Renal cortical epithelial cell (primary cell): ENCODE measurements around the gene IRF2BPL. TPM values are rescaled to one million over a fixed set of nuclear protein-coding genes. Genes with fewer than 3 reads are reported as not detected.

Experiments
- DNase-seq: peaks from one replicate; pipeline ENCODE4 v3.0.0-alpha.2; 2011; ENCODE audit warnings: low read depth
- total RNA-seq: library from RNA; depleted of rRNA; stranded (reverse); fragments of >200 nt; gene quantifications from 2 replicates; pipeline ENCODE4 v1.2.3, GENCODE V29; 2014

Gene IRF2BPL
- total RNA-seq, 1 donor from 2014 or later: 63.9 TPM

- no peak for DNase-seq
These were observed 17.3 kb downstream of the IRF2BPL start for GRCh38 chr14:77011245-77011644.

DNA sequence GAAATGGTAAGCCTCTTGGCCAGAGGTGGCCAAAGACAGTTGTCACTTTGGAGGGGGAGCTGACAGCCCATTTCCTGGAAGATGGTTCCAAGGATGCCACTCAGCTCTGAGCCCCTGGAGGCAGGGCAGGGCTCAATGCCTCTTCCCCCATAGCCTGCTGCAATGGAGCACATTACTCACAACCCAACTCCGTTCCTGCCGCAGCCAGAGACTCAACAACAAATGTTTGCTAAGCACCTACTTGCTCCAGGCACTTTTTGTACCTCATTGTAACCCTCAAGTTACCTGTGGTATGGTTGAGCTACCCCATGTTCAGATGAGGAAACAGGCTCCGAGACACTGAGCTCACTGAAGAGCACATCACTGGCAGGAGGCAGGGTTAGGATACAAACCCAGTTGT, 19.5 kb downstream of the IRF2BPL start:
- DNase-seq: no peak

GRCh38 chr14:77008541-77008940, 20.0 kb downstream of the IRF2BPL start:
- no peak for DNase-seq

GRCh38 chr14:77007975-77008421, 20.5 kb downstream of the IRF2BPL start:
- DNase-seq: no peak

DNA sequence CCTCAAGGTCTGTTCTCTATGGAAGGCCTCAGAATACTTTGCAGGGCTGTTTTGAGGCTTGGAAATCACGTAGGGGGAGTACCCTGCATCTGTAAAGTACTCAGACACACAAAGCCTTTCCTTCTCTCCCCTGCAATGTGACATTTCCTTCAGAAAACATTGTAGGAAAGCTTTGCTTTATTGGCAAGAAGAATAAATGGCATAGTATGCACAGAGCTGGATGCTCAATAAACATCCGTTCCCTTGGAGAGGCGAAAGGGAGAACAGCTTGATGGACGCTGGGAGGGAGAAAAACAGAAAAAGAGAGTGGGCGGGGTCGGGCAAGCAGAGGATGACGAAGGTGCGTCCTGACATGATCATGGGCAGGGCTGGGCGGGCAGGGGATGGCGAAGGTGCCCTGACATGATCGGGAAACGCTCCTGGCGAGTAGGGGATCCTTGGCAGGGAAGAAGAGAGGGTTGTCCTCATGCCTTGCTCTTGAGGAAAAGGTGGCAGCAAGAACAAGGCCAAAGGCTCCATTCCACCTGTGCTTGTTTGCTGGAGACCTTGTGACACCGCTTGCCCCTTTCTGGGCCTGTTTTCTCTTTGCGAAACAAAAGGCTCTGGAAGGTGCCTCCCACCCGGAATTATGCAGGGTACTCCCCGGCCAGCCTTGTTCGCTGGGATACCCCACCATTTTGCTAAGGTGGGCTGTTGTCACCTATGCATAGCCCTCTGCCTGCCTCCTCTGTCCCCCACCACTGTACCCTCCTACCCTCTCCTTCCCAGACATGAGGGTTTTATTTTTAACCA, 21.1 kb downstream of the IRF2BPL start:
- DNase-seq: no peak

DNA sequence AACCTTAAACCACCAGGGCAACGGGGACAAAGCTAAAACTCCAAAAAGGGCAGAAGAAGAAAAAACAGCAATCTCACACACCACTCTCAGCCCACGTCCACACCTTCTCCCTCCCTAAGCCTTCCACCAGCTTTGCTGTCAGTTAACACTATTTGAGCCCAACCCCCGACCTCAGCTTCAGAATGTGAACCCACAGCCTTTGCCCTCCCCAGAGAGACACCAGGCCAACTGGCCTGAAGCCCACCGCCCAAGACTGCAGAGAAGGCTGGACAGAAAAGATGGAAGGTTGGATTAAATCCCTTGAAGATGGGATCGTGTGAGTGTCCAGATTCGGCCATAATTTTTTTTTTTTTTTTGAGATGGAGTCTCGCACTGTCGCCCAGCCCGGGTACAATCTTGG, 22.4 kb downstream of the IRF2BPL start:
- DNase-seq: no peak

- no peak for DNase-seq
These were observed 22.9 kb downstream of the IRF2BPL start for GRCh38 chr14:77005559-77005958.

- no peak for DNase-seq
These were observed 23.6 kb downstream of the IRF2BPL start for GRCh38 chr14:77004711-77005460.

DNA sequence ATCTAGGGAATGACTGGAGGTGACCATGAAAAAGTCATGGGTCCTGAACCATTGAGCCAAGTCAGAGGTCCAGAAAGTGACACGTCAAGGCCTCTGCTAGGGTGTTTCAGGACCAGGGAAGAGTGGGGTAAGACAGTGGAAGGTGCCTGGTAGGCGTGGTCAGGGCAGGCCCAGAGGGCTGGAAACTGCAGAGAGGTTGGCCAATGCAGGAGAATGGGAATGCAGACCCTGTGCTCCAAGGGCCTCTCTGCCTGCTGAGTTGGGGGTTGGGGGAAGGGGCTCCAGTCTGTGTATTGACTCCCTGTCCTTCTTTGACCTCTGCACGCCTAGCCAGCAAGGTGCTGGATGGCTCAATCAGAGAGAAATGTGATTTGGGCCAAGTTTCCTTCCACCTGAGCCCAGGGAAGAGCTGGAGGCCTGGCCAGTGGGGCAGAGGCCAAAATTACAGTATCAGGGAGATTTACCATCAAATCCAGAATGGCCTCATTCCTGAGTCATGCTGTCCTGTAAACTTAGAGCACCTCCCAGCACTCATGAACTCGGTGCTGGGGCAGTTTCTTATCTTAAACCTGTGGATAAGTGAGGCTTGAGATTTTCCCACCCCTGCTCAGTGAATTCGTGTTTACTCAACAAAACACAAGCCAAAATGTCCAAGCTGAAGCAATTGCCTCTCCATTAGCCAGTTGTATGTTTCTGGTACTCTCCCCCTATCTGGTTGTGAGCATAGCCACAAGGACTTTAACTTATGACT, 24.4 kb downstream of the IRF2BPL start:
- DNase-seq: no peak

DNA sequence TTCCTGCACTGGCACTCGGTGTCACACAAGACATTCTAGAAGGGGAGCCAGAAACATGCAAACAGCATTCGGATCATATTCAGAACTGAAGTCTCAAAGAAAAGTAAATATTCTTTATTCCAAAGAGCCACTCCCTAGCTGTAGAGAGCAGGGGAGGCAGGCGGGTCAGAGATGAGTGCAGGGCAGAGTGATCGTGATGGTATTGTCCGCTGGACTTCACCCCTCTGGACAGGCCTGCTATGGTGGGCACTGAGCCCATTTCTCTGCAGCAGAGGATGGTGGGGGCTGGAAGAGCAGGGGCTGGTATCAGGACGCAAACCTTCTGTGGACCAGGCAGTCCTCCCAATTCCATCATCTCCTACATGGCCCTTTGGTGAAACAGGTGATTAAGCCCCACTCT, 25.6 kb downstream of the IRF2BPL start:
- DNase-seq: no peak

DNA sequence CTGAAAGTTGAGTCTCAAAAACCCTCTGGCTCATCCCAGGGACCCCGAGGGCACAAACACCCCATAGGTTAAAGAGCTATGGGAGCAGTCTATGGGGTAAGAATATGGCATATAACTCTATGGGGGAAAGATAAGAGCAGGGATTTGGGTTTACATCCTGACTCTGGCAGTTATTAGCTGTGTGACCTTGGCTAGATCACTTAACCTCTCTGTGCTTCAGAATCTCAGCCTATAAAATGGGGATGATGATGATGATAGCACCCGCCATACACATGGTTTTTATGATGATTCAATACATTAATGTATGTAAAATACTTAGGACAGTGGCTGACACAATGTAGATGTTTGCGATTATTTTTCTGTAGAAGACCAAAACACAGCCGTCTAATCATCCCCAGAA, 26.2 kb downstream of the IRF2BPL start:
- DNase-seq: no peak

DNA sequence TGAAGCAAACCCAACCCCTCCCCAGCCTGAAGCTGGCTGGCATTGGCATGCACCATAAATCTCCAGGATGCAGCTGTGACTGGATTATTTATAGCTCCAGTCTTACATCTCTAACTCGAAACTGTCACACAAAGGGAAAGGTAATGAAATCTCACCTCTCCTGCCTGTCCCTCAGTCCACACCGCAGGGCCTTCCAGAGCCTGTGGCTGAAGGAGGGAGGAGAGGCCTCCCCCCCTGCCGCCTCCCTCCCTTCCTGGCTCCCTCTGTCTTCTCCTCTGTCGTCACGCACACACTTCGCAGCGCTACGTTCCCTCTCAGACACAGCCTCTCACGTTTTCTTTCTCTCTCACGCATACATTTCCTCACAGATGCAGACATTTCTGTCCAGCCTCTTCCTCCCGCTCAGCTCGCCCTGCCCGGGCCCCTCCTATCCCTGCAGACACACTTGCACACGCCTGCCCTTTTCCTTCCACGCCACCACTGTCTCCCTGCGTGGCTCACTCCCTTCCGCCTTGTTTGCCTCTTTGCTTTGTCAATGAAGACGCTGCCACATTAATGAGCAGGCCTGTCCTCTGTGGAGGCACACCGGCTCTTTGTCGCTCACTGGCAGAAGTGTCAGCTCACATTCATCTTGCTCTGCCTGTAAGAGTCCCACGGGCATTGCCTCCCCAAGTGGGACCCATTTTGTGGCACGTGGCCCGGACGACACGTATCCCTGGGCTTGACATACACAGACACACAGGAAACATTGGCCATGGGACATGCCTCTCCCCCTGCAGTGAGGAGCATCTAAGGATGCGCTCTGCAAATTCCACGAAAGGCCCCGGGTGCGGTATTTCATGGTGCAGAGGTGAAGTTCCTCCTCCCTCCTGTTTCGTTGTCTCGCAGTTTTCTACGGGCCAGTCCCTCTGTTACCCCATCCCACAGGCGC, 27.9 kb downstream of the IRF2BPL start:
- DNase-seq: no peak

DNA sequence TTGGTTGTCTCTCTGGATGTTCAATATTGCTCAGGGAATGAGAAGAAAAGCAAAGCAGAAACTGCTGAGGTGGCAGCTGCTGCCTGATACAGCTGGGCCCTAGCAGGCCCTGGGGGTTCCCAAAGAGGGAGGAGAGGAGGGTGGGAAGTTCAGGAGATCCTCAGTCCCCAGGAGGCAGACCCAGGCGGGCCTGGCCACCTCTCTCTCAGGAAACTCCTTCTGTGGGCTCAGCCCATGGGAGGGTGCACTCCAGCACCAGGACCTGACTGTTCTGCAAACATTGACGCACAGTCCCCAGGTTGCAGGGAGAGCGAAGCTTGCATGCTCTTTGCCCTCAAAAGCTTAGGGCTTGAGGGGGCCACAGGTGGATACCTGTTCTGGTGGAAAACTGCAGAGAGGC, 29.6 kb downstream of the IRF2BPL start:
- DNase-seq: no peak

DNA sequence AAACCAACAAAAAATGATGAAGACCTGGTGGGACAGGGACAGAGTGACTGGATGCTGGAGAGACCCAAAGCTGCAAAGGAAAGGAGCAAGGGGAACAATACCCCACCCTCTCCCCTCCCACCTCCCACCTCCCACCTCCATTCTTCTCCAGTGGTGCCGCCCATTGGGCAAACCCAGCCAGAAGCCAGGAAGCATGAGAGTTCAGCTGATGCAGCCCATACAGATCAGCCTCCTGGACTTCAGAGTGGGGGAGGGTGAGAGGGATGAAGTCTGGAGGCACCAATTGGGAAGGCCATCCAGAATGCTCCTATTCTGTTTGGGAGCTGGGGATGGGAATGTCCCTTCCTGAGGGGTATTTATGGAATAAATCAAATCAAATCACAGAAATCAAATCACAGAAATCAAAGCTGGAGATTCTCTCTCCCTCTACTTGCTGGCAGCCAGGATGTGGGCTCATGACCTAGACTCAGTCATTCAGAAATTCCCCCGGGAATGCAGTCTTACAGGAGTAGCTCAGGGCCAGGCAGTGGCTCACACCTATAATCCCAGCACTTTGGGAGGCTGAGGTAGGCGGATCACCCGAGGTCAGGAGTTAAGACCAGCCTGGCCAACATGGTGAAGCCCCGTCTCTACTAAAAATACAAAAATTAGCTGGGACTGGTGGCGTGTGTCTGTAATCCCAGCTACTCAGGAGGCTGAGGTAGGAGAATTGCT, 31.1 kb downstream of the IRF2BPL start:
- DNase-seq: peak; percentile 72

- peak; percentile 82 for DNase-seq
These were observed 31.9 kb downstream of the IRF2BPL start for GRCh38 chr14:76996563-76997146.

DNA sequence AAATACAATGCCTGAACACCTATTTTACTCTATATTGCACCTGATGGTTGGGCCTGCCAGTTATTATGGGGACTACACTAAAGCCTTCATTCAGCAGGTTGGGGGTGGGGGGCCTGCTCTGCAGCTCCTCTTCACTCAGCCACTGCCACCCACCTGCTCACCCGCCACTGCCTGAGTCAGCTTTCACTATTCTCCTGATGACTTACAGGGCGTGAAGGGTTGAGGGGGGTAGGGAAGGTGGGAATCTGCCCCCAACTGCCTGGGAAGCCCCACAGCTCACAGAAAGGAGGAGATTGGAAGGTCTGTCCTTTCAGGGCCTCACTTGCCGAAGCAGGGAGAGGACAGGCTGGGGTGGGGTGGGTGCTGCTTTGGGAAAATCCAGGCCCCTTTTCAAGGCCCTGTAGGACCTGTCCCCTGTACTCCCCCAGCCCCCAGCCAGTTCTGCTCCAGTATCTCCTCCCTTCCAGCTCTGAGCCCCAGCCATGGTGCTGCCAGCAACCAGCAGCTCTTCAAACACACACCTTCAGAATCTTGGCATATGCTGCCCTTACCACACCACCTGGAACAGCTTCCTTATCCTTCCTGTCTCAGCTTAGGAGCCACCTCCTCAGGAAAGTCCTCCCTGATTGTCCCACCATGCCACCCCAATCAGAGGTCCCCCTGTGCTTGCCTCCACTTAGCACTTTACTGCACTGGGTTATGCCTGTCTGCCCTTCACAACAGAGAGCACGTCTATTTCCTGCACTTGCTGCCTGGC, 33.1 kb downstream of the IRF2BPL start:
- DNase-seq: peak; percentile 47

- no peak for DNase-seq
These were observed 34.8 kb downstream of the IRF2BPL start for GRCh38 chr14:76993752-76994151.

- no peak for DNase-seq
These were observed 38.4 kb downstream of the IRF2BPL start for GRCh38 chr14:76990084-76990483.

DNA sequence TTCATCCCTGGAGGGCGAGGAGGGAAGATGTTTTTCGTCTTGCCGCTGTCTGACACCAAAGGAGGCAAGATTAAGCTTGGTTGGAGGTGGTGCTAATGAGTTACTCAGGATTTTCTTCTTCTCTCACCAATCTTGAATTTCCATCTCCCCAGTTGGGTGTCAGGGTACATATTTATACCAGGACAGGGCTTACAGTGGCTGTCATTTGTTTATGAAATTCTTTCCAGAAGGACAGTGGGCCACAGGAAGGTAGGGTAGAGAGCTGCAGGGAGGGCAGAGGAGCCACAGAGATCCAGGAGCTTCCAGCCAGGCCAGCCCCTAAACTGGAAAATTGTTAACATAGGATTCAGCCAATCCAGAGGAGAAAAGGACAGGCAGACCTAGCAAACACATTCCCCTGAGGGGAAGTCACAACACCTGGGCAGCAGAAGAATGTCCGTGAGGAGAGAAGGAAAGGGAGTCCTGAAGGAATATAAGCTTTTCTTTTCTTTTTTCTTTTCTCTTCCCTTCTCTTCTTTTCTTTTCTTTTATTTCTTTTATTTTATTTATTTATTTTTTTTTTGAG, 40.5 kb downstream of the IRF2BPL start:
- DNase-seq: no peak
